ENCODE measurements around the gene KCNJ15.
"Not testable (repeated sequence)": the region's sequence is repeated elsewhere in the genome, so short reads cannot be mapped to it uniquely, and the experiment has no call there.

Gene KCNJ15

DNA sequence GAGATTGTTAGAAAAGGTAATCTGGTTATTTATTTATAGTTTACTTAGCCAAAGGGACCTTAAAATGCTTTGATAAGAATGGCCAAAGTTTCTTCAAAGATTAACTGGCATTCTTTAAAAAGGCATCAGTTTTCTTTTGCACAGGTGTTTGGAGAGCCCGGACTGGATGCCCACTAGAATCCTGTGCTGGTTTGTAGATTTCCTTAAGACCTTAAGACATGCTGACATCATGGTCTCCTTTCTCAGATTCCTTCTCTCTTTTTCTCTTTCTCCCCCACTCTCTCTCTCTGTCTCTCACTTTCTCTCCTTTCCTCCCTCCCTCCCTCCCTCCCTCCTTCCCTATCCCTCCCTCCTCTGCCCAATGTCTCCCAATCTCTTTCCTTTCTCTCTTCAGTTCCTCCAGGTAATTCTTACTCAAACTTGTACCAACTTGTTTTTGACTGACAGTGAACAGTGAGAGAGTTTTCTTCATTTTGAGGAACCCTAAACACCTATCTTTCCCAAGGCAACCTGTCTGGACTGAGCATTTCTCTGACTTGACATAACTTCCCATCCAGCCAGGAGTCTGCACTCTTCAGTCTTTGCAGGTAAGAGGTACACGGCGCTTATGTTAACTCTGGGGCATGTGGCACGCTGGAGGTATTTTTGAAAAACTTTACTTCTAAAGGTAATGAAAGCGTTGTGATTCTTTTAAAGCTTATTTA is at the start of gene KCNJ15:
Gene KCNJ15, plus strand, starts transcription at position 393 of the 704 bp plus-strand sequence. CDS start 42,271 bp downstream, outside the sequence.
- no peak for DNase-seq (ENCODE audit: low spot score)

DNA sequence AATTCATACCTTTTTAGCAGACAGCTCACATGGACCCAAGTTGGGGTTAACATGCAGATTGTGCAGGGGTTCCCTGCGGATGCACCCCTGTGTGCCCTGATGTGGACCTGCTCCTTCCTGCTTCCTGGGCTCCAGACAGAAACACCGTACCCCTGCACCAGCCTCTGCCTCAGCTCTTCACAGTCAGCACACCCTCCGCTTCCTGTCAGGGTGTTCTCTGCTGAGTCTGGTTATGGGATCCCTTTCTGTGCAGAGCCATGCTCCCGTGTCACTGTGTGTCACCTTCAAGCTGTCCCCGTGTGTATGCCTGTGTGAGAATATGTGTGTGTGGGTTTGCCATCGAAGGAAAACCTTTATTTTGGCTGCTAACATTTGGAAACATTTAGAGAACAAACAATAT is 48.7 kb upstream of the KCNJ15 start:
- DNase-seq (ENCODE audit: low spot score): no peak

DNA sequence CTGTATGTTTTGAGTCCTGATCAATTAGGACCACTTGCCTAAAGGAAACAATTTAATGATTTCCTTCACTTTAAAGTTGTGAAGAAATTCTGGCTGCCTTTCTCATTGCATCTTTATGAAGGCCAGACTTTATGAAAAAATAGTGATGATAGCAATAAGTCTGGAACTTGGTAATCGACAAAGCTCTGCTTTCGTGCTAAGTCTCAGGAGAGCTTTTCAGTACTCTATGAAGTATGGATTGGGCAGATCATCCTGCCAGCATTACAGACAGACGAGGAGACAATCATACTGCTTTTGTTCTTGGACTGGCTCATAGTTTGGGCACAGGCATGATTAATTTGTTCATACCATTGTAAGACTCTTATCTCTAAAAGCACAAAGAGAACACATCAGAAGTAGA is 45.5 kb upstream of the KCNJ15 start:
- no peak for DNase-seq (ENCODE audit: low spot score)

DNA sequence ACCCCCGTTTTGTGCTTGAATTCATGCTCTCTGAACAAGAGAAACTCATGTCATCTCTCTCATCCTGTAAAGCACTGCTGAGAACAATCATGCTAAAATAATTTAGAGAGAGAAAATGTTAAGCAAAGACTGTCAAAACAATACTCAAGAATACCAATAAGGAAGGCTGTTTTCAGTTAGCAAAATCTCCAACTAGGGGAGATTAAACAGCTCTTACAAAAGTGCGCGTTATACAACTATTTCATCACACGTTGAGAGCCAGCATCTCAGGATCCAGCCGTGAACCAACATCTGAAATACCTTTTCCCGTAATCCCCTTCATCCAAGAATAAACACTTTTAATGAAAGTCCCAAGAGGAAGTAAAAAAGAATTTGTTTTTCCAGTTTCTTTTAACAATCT is 44.1 kb upstream of the KCNJ15 start:
- no peak for DNase-seq (ENCODE audit: low spot score)

DNA sequence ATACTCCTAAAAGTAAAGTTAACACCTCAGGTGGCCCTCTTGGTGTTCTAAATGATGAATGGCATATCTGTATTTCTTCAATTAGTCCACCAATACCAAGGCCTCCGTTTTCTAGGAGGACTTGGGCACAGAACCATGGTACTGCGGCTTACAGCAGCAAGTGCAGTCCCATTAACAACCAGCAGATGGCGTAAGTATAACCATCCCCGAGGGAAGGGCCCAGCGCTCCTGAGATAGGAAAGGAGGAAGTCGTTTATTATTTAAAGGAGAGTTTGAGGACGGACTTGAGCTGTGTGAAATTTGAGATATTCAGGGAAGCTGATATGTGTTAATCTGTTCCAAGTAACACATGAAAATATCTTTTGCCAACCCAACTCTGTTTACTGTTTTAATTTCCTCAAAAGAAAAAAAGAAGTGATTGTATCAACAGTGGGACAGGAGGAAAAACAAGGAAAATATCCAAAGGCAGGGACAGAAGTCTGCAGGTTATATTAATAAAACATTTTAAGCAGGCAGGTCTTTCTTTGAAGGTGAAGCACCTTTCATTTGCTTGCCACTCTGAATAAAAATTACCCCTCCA is 37.7 kb upstream of the KCNJ15 start:
- DNase-seq (ENCODE audit: low spot score): peak; percentile 81

DNA sequence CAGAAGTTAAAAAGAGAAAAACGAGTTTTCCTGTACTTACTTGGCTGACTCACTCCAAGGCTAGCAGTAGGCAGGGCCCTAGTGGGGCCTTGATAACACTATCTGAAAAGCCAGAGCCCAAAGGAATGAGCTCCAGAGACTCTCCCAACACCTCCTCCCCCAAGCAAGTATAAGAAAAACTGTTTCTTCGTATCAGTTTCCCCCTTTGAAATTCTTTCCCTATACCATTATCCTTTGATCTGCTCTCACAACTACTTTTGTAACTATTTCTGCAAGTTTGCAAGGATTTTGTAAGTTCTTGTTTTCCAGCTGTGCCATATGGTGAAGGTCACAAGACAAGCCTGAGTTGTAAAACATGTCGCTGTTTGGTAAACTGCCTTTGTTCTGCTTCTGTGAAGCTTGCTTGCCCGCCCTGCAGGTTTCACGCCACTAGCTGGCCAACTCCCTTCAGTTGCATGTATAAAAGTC is 36.5 kb upstream of the KCNJ15 start:
- DNase-seq (ENCODE audit: low spot score): no peak

DNA sequence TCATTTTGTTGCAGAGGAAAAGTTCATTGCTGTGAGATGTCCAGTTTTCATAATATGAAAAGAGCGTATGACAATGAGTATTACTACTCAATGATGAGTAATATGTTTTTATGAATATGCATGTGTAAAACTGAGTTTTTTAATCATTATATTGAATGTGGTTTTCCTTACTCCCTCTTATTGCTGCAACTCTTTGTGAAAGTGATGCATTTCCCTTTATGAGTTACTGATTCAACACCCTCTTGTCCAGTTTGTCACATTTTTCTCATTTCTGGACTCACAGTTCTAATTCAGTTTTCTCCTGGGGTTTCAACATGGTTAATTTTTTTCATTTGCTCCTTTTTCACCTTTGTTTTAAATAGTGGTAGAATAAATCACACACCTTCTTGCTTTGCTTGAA is 35.2 kb upstream of the KCNJ15 start:
- DNase-seq (ENCODE audit: low spot score): no peak

DNA sequence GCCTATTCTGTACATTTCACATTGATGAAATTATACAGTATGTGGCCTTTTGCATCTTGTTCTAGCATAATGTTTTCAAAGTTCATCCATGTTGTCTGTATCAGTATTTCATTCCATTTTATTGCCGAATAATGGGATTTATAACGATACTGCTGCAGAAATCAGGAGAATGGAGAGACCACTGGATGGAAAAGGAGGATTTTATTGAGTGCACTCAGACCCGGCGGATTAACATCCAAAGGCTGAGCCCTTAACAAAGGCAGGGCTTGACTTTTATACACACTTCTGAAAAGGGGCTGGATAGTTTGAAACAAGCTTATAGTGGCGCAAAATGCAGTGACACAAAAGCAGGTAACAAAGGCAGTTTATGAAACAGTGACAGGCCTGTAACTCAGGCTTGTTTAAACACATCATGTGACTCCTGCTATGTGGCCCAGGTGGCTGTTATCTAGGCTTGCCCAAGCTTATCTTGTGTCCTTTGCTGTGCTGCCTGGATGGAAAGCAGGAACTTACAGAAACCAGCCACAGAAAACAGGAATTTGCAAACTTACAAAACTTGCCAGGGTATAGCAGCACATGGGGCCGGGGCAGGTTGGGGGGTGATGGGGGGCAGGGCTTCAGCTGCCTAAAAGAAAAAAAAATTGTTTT is 32.8 kb upstream of the KCNJ15 start:
- no peak for DNase-seq (ENCODE audit: low spot score)

DNA sequence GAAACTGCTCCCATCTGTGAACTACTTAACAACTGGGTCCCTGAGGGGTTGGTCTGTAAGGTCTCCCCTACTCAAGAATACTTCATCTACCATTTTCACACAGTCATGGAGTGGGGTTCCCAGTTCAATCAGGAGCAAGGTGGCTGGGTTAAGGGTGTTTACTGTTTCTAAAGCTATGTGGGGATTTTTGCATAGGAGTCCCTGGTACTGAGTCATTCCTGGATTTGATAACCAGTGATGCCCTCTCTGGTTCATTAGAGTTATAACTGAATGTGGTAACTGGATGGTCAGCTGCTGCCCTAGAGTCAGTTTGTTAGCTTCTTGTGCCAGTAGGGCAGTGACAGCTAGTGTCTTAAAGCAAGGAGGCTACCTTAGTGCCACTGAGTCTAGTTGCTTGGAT is 29.4 kb upstream of the KCNJ15 start:
- DNase-seq (ENCODE audit: low spot score): no peak

DNA sequence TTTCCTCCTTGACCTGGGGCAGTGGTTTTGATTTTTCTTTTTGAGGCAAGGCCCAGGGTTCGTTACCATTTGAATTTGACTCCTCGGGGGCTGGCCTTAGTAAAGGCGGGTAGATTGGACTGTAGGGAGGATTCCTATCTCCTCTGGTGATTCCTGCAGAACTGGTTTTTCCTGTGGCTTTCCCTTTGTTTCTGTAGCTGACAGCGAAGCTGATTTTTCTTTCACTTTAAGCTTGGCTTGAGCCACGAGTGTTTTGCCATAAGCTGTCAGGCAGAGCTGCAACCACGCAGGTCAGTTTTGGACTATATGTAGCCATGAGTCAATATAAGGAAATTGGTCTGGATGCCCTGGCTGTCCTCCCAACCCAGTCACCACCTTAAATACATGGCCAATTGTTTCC is 28.7 kb upstream of the KCNJ15 start:
- DNase-seq (ENCODE audit: low spot score): no peak

DNA sequence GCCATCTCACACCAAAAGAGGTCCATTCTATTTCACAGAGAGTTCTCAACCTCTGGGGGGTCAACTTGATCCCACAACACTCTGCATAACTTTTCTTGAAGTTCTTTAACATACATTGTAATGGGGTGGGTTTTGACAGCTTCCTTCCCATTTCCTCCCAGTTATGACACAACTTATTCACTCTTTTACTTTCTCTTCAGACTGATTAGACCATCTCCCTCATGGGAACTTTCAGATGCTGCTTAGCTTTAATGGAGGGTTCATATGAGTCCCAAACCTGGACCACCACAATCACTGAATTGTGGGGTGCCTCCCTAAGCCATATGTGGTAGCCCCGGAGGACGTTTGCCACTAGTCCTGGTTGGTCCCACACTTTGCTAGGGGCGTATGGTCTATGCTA is 28.3 kb upstream of the KCNJ15 start:
- DNase-seq (ENCODE audit: low spot score): no peak

DNA sequence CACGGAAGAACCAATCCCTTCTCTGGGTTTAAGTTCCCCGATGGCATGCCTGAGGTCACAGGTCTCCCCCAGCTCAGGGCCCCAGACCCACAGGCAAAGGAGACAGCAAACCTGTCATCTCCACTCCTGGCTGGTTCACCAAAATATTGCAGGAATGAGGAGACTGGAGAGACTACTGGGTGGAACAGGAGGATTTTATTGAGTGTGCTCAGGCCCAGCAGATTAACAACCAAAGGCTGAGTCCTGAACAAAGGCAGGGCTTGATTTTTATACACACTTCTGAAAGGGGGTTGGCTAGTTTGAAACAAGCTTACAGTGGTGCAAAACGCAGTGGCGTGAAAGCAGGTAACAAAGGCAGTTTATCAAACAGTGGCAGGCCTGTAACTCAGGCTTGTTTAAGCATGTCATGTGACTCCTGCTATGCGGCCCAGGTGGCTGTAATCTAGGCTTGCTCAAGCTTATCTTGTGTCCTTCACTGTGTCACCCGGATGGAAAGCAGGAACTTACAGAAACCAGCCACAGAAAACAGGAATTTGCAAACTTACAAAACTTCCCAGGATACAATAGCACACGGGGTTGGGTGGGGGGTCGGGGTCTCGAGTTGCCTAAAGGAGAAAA is 27.4 kb upstream of the KCNJ15 start:
- DNase-seq (ENCODE audit: low spot score): no peak

DNA sequence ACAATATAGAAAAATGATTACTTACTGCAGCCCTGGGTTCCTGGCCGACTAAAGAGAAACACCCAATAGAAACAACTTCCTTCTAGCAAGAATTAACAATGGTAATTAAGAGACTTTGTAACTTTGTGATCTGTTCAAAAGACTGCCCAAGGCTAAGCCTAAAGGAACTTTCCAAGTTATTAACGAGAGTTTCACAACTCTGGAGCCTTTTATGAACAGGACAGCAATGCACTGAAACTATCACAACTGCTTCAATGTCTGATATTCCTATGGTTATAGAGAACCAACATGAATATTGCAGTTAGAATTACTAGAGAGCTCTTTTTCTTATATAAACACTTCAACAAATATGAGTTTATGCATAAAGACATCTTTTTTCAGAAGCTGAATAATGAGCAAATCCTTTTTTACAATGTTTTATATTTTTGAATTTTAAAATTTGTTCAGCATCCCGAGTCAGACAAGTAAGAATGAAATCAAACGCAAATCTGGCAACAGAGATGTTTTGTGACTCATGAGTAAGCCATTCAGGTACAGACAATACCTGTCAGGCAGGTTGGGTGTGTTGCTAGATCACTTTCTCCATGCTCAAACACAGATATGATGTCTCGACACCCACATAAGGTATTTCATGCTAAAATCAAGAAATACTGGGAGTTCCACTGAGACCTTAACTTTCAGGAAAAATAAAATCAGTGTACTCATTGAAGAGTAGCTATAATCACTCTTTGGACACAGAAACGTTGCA is 22.2 kb upstream of the KCNJ15 start:
- no peak for DNase-seq (ENCODE audit: low spot score)

DNA sequence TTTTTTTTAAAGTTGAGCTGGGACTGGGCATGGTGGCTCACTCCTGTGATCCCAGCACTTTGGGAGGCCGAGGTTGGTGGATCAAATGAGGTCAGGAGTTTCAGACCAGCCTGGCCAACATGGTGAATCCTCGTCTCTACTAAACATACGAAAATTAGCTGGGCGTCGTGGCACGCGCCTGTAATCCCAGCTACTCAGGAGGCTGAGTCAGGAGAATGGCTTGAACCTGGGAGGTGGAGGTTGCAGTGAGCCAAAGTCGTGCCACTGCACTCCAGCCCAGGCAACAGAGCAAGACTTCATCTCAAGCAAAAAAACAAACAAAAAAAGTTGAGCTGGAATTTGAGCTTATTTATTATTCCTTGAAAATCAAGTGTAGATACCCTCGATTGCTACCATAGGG is 21.5 kb upstream of the KCNJ15 start:
- DNase-seq (ENCODE audit: low spot score): not testable (repeated sequence)

DNA sequence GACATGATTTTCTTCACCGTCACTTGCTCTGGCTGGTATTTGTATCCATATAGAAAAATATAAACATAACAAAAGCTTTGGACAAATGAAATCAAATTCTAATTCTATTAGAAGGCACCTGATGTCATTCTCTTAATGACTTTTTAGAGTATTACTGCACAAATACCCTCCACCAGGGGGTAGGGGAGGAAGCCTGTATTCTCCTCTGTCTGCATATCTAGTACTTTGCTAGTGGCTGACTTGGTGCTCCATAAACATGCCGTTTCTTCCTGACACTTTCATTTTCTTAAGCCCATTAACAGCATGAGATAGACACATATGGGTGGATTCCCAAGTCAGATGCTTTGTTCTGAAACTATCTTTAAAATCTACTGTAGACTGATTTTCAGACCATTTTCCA is 20.6 kb upstream of the KCNJ15 start:
- peak; percentile 19 for DNase-seq (ENCODE audit: low spot score)

DNA sequence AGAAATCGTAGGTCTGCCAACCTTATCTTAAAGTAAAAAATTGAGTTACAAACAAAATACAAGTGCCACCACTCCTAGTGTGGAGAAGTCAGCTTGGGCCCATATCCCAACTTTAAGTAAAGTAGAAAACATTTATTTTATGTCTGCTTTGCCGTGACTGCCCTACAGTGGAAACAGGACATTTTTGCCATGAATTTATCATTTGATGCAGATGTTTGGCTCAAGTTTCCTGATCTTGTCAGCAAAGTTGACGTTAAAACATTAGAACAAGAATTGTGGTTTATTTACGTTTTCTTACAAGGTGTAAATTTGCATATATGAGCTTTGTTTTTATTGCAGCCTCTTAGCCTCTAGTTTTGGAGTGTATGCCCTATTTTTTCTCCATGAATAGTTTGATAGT is 17.1 kb upstream of the KCNJ15 start:
- DNase-seq (ENCODE audit: low spot score): no peak

DNA sequence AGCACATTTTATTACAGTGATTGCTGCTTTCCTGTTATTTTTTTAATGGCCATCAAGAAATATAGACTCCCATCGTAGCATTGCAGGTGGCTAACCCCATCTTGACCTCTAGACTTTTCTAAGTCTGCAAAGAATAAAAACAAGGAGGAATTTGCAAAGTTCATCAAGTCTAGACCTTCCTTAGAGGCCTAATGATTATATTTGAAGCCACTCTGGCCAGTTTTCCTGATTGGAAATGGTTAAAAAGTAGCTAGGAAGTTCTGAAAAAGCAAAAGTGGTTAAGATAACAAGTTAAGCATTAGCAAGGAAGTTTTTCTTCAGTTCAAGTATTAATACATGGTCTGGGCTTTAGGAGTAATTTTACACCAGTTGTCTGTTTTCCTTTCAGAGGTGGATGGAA is 16.7 kb upstream of the KCNJ15 start:
- no peak for DNase-seq (ENCODE audit: low spot score)

DNA sequence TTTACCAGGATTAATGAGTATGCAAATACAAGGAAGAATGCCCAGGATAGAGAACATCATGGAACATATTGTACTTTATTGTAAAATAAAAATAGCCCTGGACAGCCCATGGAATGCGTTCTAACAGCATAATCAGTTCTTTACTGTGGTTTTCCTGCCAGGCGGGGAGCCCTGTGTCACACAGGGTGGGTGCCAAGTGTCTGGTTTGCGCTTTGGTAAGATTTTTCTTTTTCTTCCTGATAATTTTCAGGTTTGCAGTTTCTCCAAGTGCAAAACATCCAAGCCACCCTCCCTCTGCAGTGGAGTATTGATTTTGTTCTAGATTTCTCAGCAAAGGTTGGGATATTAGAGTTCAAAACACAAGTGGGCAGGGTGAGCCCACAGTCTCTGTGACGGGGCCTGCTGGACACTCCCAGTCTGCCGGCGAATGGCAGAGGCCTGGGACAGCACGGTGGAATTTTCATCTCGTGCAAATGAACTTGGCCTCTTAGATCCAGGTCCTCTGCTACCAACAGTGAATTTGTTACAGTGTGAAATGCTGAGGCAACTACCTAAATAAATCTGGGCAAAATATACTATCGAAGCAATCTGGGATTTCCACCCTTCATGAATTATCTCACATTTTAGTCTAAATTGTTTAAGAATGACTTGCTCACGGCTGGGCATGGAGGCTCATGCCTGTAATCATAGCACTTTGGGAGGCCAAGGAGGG is 15.6 kb upstream of the KCNJ15 start:
- peak; percentile 81 for DNase-seq (ENCODE audit: low spot score)

DNA sequence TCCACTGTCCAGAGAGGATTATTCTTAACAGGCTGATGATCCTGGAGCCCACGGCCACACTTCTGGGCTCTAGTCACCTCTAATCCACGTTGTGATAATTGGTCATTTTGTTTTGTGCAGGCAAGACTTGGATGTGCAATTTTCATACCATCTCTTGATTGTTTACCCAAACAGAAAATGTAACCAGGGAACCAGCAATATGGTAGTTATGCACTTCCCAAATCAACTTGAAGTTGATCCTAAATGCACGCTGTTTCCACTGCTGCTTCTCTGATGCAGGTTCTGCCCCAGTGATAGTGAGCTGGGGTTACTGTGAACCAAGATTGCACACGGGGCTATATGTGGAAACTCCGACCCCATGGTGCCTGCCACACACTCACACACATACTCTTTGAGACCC is 14.7 kb upstream of the KCNJ15 start:
- no peak for DNase-seq (ENCODE audit: low spot score)

DNA sequence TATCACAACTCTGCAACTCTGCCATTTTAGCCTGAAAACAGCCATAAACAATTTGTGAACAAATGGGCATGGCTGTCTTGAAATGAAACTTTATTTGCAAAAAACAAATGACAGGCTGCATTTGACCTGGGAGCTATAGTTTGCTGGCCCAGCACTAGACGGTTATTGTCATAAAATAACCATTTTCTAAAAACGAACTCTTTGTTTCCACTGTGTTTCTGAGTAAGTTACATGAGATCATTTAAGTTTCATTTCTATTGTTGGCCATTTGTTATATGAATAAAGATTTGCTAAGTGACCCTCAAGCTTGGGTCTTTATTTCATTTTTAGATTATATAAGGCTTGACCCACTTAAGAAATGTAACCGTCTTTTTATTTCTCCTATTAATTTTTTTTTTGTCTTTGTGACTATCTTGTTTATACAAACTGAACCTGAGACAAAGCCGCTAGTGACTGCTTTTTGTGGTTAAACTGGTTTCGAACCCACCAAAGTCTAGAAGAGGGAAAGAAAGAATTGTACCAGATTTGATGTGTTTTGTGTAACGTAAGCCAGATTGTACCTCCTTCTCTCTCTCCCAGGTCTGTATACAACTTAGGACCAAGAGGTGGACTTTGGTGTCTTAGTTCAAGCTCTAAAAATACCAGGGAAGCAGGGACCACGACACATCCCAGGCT is 12.9 kb upstream of the KCNJ15 start:
- DNase-seq (ENCODE audit: low spot score): no peak

DNA sequence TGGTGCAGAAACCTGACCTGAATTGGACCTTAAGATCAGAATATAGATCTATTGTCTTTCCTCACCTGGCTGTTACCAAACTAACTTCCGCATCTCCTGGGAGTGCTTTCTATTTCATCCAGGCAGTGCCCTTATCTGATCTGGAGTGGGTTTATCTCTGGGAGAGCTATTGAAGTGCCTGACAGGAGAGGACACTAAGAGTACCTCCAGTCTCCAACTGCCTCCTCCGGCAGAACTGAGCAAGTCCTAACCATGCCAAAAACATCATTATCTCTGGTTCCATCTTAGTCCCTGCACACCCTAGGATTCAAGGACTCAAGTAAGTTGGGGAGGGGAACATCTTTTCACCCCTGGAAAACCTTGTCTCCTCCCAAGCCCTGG is 12.4 kb upstream of the KCNJ15 start:
- no peak for DNase-seq (ENCODE audit: low spot score)
